Liver (tissue), 9 donors: Measurements from ENCODE around the gene KCNQ4. TPM values are rescaled to one million over a fixed set of nuclear protein-coding genes. Genes with fewer than 3 reads are reported as not detected.

Experiments used
- DNase-seq: peaks from one replicate; pipeline ENCODE4 v3.0.0-alpha.2; 2017; ENCODE audit warnings: low spot score
- H3K27ac ChIP-seq, 2 donors: one replicate each; pipeline ENCODE4 v1.7.0; 2013; ENCODE audit warnings: inconsistent platforms in 2 of 2, low read length in 2 of 2, control low read depth in 1 of 2, low read depth in 1 of 2, mild to moderate bottlenecking in 1 of 2
- H3K27me3 ChIP-seq, 4 donors: one replicate each; pipeline versions ENCODE4 v1.6.1 to v1.7.0; 2013; ENCODE audit warnings: low read length in 3 of 4, inconsistent platforms in 1 of 4, mild to moderate bottlenecking in 1 of 4, moderate library complexity in 1 of 4; ENCODE audit not compliant: control insufficient read depth in 4 of 4, insufficient read depth in 4 of 4
- H3K36me3 ChIP-seq, 4 donors: one replicate each; pipeline versions ENCODE4 v1.6.1 to v1.7.0; 2013; ENCODE audit warnings: low read length in 3 of 4, mild to moderate bottlenecking in 3 of 4, low read depth in 1 of 4, moderate library complexity in 1 of 4; ENCODE audit not compliant: control insufficient read depth in 4 of 4, insufficient read depth in 3 of 4
- H3K4me1 ChIP-seq, 4 donors: one replicate each; pipeline versions ENCODE4 v1.6.1 to v1.7.0; 2013; ENCODE audit warnings: low read length in 3 of 4, mild to moderate bottlenecking in 3 of 4, moderate library complexity in 1 of 4; ENCODE audit not compliant: control insufficient read depth in 4 of 4, insufficient read depth in 4 of 4
- H3K4me3 ChIP-seq, 3 donors: one replicate each; pipeline versions ENCODE4 v1.6.1 to v1.7.0; 2013; ENCODE audit warnings: low read length in 3 of 3, control low read depth in 1 of 3, low read depth in 1 of 3, mild to moderate bottlenecking in 1 of 3
- H3K9ac ChIP-seq, 2 donors: one replicate each; pipeline ENCODE4 v1.7.0; 2013; ENCODE audit warnings: low read length in 2 of 2, mild to moderate bottlenecking in 2 of 2, moderate library complexity in 2 of 2, control low read depth in 1 of 2, low read depth in 1 of 2
- H3K9me3 ChIP-seq, 4 donors: one replicate each; pipeline versions ENCODE4 v1.6.1 to v1.7.0; 2013; ENCODE audit warnings: low read length in 3 of 4; ENCODE audit not compliant: control insufficient read depth in 4 of 4
- EGR1 ChIP-seq, 2 donors: IDR thresholded peaks; 2 replicates each; pipeline ENCODE4 v1.6.1; 2016 to 2018; ENCODE audit warnings: antibody characterized with exemption in 2 of 2, low read depth in 2 of 2
- FOXA1 ChIP-seq: IDR thresholded peaks from 2 replicates; pipeline ENCODE4 v1.6.1; 2016; ENCODE audit warnings: antibody characterized with exemption
- FOXA2 ChIP-seq: IDR thresholded peaks from 2 replicates; pipeline ENCODE4 v1.6.1; 2016; ENCODE audit warnings: antibody characterized with exemption
- HNF4A ChIP-seq, 2 donors: conservative IDR thresholded peaks; 2 replicates each; pipeline ENCODE4 v1.6.1; 2016; ENCODE audit warnings: antibody characterized with exemption in 2 of 2, mild to moderate bottlenecking in 2 of 2
- NR2F2 ChIP-seq: IDR thresholded peaks from 2 replicates; pipeline ENCODE4 v1.6.1; 2016; ENCODE audit warnings: antibody characterized with exemption
- RAD21 ChIP-seq, 2 donors: IDR thresholded peaks; 2 replicates each; pipeline ENCODE4 v1.6.1; 2016; ENCODE audit warnings: antibody characterized with exemption in 2 of 2, mild to moderate bottlenecking in 2 of 2
- RXRA ChIP-seq, 2 donors: IDR thresholded peaks; 2 replicates each; pipeline ENCODE4 v1.6.1; 2017 to 2018; ENCODE audit warnings: antibody characterized with exemption in 2 of 2, mild to moderate bottlenecking in 1 of 2
- SP1 ChIP-seq: IDR thresholded peaks from 2 replicates; pipeline ENCODE4 v1.6.1; 2018; ENCODE audit warnings: antibody characterized with exemption, mild to moderate bottlenecking
- TAF1 ChIP-seq: conservative IDR thresholded peaks from 2 replicates; pipeline ENCODE4 v1.6.1; 2016; ENCODE audit warnings: antibody characterized with exemption, mild to moderate bottlenecking
- YY1 ChIP-seq: IDR thresholded peaks from 2 replicates; pipeline ENCODE4 v1.6.1; 2016; ENCODE audit warnings: antibody characterized with exemption, mild to moderate bottlenecking
- WGBS: extraction: QIAGEN DNeasy Blood & Tissue Kit; methylation state at CpG from one replicate; pipeline ENCODE4 v1.1.7; 2013; 5-methylcytosine and 5-hydroxymethylcytosine counted together
- polyA plus RNA-seq, 2 donors: library from polyadenylated mRNA; stranded (reverse) in 1 of 2; unstranded in 1 of 2; fragments of 200-250 nt in 1 of 2; fragments of >200 nt in 1 of 2; fragmentation: Nextera tagmentation in 1 of 2; extraction: Ambion mirVana in 1 of 2; gene quantifications; one replicate each; pipeline versions ENCODE4 v1.2.1 to v1.2.3, GENCODE V29; 2013 to 2015
- total RNA-seq, 2 donors: library from RNA; depleted of rRNA; stranded (reverse); fragments of >200 nt; gene quantifications; one replicate each; pipeline ENCODE4 v1.2.3, GENCODE V29; 2014
- TF ChIP-seq, protein P1 (sequence below): IDR thresholded peaks from 2 replicates; pipeline ENCODE4 v1.6.1; 2016; ENCODE audit warnings: antibody characterized with exemption
- TF ChIP-seq, protein P2 (sequence below): IDR thresholded peaks from 2 replicates; pipeline ENCODE4 v1.6.1; 2016; ENCODE audit warnings: antibody characterized with exemption
- TF ChIP-seq, protein P3 (sequence below): IDR thresholded peaks from 2 replicates; pipeline ENCODE4 v1.6.1; 2016; ENCODE audit warnings: antibody characterized with exemption, mild to moderate bottlenecking
- TF ChIP-seq, protein P4 (sequence below): fragments of 150-350 bp; IDR thresholded peaks from 2 replicates; pipeline ENCODE4 v1.5.1; 2017; ENCODE audit warnings: improper control_type of control experiment, low read depth, low read length; ENCODE audit not compliant: missing input control
- TF ChIP-seq, protein P5 (sequence below): IDR thresholded peaks from 2 replicates; pipeline ENCODE4 v1.6.1; 2016; ENCODE audit warnings: antibody characterized with exemption
- donor health status: healthy.
- donor health status: healthy.
- donor health status: healthy.
- donor health status: healthy.
- donor health status: healthy.

KCNQ4 gene
- total and polyA plus RNA-seq, 4 donors: 0.10 to 2.1 (median 0.27) TPM

DNA sequence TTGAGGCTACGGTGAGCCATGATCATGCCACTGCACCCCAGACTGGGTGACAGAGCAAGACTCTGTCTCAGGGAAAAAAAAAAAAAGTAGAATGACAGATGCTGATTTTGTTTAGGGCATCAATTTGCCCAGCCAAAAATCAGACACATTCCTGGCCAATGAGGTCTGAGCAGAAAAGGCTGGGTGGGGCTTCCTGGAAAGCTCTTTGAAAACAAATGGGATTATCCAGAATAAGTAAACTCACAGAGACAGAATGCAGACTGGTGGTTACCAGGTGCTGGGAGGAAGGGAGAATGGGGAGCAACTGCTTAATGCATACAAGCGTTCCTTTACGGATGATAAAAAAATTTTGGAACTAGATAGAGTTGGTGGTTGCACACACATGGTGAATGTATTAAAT lies 88.7 kb downstream of the KCNQ4 start (continued):
- TF ChIP-seq, protein P1, sequence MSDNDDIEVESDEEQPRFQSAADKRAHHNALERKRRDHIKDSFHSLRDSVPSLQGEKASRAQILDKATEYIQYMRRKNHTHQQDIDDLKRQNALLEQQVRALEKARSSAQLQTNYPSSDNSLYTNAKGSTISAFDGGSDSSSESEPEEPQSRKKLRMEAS: no peak

DNA sequence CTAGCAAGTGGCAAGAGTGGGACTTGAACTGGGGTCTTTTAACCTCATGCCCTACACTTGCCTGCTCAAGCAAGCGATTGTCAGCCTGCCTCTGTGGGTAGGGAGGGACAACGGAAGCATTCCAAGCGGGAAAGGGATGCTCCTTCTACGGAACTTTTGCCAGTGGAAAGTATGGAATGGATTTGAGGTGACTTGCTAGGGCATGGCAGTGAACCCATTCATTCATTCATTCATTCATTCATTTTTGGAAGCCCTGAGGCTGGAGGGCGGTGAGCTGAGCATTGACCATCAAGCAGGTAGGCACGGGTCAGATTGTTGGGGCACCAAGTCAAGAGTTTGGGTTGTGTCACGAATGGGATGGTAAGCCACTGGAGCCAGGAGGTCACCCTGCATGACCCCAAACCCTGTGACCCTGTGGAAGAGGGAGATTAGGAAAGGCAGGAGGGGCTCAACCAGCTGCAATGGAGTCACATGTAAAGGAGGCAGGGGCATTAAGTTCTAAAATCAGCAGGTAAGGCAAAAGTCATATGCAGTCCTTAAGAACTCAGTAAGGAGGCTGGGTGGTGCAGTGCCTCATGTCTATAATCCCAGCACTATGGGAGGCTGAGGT lies 90.4 kb downstream of the KCNQ4 start:
- DNase-seq: no peak
- Histone ChIP-seq H3K36me3 (no peaks in the 10 kb centered on the region), H3K4me3 (no peak overlapping the region), H3K9me3 (peaks cover 0 to 2% (median 0%) of the 10 kb centered on the region in 4 donors), H3K4me1 (peaks cover 0 to 3% (median 0%) of the 10 kb centered on the region in 4 donors), H3K27me3 (no peaks in the 10 kb centered on the region), H3K27ac (no peak overlapping the region), H3K9ac (no peak overlapping the region)
- WGBS: 95% methylated on average over 7 of the region's 7 CpGs
- TF ChIP-seq FOXA1: no peak
- TF ChIP-seq TAF1: no peak
- TF ChIP-seq, protein P2, sequence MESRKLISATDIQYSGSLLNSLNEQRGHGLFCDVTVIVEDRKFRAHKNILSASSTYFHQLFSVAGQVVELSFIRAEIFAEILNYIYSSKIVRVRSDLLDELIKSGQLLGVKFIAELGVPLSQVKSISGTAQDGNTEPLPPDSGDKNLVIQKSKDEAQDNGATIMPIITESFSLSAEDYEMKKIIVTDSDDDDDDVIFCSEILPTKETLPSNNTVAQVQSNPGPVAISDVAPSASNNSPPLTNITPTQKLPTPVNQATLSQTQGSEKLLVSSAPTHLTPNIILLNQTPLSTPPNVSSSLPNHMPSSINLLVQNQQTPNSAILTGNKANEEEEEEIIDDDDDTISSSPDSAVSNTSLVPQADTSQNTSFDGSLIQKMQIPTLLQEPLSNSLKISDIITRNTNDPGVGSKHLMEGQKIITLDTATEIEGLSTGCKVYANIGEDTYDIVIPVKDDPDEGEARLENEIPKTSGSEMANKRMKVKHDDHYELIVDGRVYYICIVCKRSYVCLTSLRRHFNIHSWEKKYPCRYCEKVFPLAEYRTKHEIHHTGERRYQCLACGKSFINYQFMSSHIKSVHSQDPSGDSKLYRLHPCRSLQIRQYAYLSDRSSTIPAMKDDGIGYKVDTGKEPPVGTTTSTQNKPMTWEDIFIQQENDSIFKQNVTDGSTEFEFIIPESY: no peak
- TF ChIP-seq, protein P3, sequence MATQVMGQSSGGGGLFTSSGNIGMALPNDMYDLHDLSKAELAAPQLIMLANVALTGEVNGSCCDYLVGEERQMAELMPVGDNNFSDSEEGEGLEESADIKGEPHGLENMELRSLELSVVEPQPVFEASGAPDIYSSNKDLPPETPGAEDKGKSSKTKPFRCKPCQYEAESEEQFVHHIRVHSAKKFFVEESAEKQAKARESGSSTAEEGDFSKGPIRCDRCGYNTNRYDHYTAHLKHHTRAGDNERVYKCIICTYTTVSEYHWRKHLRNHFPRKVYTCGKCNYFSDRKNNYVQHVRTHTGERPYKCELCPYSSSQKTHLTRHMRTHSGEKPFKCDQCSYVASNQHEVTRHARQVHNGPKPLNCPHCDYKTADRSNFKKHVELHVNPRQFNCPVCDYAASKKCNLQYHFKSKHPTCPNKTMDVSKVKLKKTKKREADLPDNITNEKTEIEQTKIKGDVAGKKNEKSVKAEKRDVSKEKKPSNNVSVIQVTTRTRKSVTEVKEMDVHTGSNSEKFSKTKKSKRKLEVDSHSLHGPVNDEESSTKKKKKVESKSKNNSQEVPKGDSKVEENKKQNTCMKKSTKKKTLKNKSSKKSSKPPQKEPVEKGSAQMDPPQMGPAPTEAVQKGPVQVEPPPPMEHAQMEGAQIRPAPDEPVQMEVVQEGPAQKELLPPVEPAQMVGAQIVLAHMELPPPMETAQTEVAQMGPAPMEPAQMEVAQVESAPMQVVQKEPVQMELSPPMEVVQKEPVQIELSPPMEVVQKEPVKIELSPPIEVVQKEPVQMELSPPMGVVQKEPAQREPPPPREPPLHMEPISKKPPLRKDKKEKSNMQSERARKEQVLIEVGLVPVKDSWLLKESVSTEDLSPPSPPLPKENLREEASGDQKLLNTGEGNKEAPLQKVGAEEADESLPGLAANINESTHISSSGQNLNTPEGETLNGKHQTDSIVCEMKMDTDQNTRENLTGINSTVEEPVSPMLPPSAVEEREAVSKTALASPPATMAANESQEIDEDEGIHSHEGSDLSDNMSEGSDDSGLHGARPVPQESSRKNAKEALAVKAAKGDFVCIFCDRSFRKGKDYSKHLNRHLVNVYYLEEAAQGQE: no peak
- no peak for TF ChIP-seq RAD21 (IDR thresholded peaks at IDR 0.05)
- no peak for TF ChIP-seq YY1
- TF ChIP-seq, protein P4, sequence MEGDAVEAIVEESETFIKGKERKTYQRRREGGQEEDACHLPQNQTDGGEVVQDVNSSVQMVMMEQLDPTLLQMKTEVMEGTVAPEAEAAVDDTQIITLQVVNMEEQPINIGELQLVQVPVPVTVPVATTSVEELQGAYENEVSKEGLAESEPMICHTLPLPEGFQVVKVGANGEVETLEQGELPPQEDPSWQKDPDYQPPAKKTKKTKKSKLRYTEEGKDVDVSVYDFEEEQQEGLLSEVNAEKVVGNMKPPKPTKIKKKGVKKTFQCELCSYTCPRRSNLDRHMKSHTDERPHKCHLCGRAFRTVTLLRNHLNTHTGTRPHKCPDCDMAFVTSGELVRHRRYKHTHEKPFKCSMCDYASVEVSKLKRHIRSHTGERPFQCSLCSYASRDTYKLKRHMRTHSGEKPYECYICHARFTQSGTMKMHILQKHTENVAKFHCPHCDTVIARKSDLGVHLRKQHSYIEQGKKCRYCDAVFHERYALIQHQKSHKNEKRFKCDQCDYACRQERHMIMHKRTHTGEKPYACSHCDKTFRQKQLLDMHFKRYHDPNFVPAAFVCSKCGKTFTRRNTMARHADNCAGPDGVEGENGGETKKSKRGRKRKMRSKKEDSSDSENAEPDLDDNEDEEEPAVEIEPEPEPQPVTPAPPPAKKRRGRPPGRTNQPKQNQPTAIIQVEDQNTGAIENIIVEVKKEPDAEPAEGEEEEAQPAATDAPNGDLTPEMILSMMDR: no peak
- TF ChIP-seq, protein P5, sequence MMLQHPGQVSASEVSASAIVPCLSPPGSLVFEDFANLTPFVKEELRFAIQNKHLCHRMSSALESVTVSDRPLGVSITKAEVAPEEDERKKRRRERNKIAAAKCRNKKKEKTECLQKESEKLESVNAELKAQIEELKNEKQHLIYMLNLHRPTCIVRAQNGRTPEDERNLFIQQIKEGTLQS: no peak
- TF ChIP-seq, protein P1: no peak
- no peak for TF ChIP-seq HNF4A (conservative IDR thresholded peaks at IDR 0.05)
- no peak for TF ChIP-seq SP1
- no peak for TF ChIP-seq NR2F2
- TF ChIP-seq RXRA (IDR thresholded peaks at IDR 0.05): no peak
- TF ChIP-seq FOXA2: no peak
- TF ChIP-seq EGR1 (IDR thresholded peaks at IDR 0.05; ENCODE audit: low read depth in 2 of 2): no peak
